ENCODE results near the gene ENOX1.

- TF ChIP-seq CTCF (IDR thresholded peaks at IDR 0.05) (no peak), EZH2 (IDR thresholded peaks at IDR 0.05) (no peak), EZH2phosphoT487 (IDR thresholded peaks at IDR 0.05) (no peak)
These were observed 61.3 kb downstream of the ENOX1 start for GRCh38 chr13:43725460-43725859.
